SK-N-MC (cell line): ENCODE measurements around the gene CEP78.
"Not testable (repeated sequence)": the region's sequence is repeated elsewhere in the genome, so short reads cannot be mapped to it uniquely, and the experiment has no call there.

Experiments used
- EZH2 ChIP-seq: fragments of 200-600 bp; sonication (generic); IDR thresholded peaks from one replicate; pipeline ENCODE4 v1.6.1; 2017; ENCODE audit warnings: antibody characterized with exemption
- POLR2AphosphoS5 ChIP-seq: IDR thresholded peaks from 2 replicates; pipeline ENCODE4 v1.6.1; 2012; ENCODE audit warnings: mild to moderate bottlenecking, low read depth, low read length, borderline replicate concordance

DNA sequence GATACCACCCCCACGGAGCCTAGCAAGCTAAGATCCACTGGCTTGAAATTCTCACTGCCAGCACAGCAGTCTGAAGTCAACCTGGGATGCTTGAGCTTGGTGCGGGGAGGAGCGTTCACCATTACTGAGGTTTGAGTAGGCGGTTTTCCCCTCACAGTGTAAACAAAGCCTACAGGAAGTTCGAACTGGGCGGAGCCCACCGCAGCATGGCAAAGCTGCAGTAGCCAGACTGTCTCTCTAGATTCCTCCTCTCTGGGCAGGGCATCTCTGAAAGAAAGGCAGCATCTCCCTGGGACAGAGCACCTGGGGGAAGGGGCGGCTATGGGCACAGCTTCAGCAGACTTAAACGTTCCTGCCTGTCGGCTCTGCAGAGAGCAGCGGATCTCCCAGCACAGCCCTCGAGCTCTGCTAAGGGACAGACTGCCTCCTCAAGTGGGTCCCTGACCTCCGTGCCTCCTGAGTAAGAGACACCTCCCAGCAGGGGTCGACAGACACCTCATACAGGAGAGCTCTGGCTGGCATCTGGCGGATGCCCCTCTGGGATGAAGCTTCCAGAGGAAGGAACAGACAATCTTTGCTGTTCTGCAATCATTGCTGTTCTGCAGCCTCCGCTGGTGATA, 34.6 kb upstream of the CEP78 start:
- not testable (repeated sequence) for TF ChIP-seq POLR2AphosphoS5, EZH2
